Neural cell (in vitro differentiated cells): ENCODE results near the gene COL13A1.

ENCODE experiments used
- CTCF ChIP-seq: fragments of 450-650 bp; IDR thresholded peaks from 2 replicates; pipeline ENCODE4 v1.5.1; 2014; ENCODE audit warnings: antibody characterized with exemption, mild to moderate bottlenecking, moderate library complexity; ENCODE audit not compliant: poor library complexity, severe bottlenecking
- EZH2 ChIP-seq: fragments of 200-600, 300-800 bp; shearing (Covaris generic), sonication (generic); IDR thresholded peaks from 2 replicates; pipeline ENCODE4 v1.6.1; 2014; ENCODE audit warnings: antibody characterized with exemption, low read length, borderline replicate concordance, mild to moderate bottlenecking; ENCODE audit not compliant: insufficient read depth, poor library complexity, severe bottlenecking
- TF ChIP-seq, protein P1 (sequence below): IDR thresholded peaks from 2 replicates; pipeline ENCODE4 v1.6.1; 2012; ENCODE audit warnings: borderline replicate concordance

DNA sequence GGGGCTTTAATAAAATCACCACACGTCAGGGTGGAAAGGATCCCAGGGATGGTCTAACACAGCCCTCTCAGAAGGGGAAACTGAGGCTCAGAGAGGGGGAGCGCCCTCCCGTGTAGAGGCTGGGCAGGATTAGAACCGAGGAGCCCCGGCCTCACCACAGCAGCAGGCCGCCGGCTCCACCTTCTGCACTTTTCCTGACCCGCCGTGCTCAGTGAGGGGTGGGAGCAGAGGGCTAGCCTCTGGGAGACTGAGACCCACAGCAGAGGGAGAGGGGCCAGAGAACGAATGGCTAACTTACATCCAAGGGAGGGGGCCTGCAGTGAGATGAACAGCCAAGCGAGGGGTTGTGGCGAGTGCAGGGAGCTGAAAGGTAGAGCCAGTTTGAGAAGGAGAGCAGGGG, 79.5 kb downstream of the COL13A1 start:
- TF ChIP-seq CTCF (no peak), EZH2 (no peak)
- TF ChIP-seq, protein P1, sequence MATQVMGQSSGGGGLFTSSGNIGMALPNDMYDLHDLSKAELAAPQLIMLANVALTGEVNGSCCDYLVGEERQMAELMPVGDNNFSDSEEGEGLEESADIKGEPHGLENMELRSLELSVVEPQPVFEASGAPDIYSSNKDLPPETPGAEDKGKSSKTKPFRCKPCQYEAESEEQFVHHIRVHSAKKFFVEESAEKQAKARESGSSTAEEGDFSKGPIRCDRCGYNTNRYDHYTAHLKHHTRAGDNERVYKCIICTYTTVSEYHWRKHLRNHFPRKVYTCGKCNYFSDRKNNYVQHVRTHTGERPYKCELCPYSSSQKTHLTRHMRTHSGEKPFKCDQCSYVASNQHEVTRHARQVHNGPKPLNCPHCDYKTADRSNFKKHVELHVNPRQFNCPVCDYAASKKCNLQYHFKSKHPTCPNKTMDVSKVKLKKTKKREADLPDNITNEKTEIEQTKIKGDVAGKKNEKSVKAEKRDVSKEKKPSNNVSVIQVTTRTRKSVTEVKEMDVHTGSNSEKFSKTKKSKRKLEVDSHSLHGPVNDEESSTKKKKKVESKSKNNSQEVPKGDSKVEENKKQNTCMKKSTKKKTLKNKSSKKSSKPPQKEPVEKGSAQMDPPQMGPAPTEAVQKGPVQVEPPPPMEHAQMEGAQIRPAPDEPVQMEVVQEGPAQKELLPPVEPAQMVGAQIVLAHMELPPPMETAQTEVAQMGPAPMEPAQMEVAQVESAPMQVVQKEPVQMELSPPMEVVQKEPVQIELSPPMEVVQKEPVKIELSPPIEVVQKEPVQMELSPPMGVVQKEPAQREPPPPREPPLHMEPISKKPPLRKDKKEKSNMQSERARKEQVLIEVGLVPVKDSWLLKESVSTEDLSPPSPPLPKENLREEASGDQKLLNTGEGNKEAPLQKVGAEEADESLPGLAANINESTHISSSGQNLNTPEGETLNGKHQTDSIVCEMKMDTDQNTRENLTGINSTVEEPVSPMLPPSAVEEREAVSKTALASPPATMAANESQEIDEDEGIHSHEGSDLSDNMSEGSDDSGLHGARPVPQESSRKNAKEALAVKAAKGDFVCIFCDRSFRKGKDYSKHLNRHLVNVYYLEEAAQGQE = no peak
